SK-N-MC (cell line): ENCODE results near the gene IQSEC1.

Source experiments
- EZH2 ChIP-seq: fragments of 200-600 bp; sonication (generic); IDR thresholded peaks from one replicate; pipeline ENCODE4 v1.6.1; 2017; ENCODE audit warnings: antibody characterized with exemption
- FOXP2 ChIP-seq: optimal IDR thresholded peaks from 2 replicates; pipeline ENCODE3; 2011; ENCODE audit warnings: mild to moderate bottlenecking, moderate library complexity; ENCODE audit not compliant: insufficient read depth; ENCODE audit errors: extremely low read length, control extremely low read depth
- POLR2AphosphoS5 ChIP-seq: IDR thresholded peaks from 2 replicates; pipeline ENCODE4 v1.6.1; 2012; ENCODE audit warnings: mild to moderate bottlenecking, low read depth, low read length, borderline replicate concordance

DNA sequence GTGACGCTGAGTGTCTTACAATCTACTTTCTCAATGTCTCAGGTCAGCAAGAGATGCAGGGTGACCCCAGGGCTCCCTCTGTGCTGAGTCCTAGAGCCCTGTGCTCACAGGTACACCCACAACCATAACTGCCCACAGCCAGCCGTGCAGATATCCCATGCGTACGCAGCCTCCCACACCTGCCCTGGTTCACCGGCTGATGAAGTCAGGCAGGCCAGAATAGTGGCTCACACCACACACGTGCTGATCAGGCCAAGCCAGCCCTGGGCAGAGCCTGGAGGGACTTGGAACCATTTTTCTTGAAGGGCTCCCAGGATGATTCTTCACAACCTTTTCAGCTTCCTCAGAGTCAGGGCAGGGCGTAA, 168.3 kb downstream of the IQSEC1 start:
- no peak for TF ChIP-seq EZH2
- no peak for TF ChIP-seq POLR2AphosphoS5
- no peak for TF ChIP-seq FOXP2
